Neural cell (in vitro differentiated cells): ENCODE data around the gene MRPL24. TPM values are rescaled to one million over a fixed set of nuclear protein-coding genes. Genes with fewer than 3 reads are reported as not detected.

ENCODE experiments used
- H2AFZ ChIP-seq: fragments of 200-600, 300-800 bp; sonication (generic), shearing (Covaris generic); 2 replicates; pipeline ENCODE4 v1.6.0; 2014; ENCODE audit warnings: low read depth, mild to moderate bottlenecking, antibody characterized with exemption, low read length, moderate library complexity
- H3F3A ChIP-seq: fragments of 200-600 bp; shearing (Covaris generic); 2 replicates; pipeline ENCODE4 v1.6.1; 2016; ENCODE audit warnings: mild to moderate bottlenecking, moderate library complexity, mixed read lengths, antibody characterized with exemption, low read length; ENCODE audit not compliant: insufficient read depth, poor library complexity, severe bottlenecking
- H3K27ac ChIP-seq: fragments of 200-600, 300-800 bp; sonication (generic), shearing (Covaris generic); 2 replicates; pipeline ENCODE4 v1.5.1; 2014; ENCODE audit warnings: mild to moderate bottlenecking, low read length, moderate library complexity
- H3K27me3 ChIP-seq: fragments of 300-800, 200-600 bp; sonication (generic), shearing (Covaris generic); 2 replicates; pipeline ENCODE4 v1.6.0; 2014; ENCODE audit warnings: mild to moderate bottlenecking, low read depth, low read length, moderate library complexity; ENCODE audit not compliant: insufficient read depth
- H3K36me3 ChIP-seq: fragments of 300-800, 200-600 bp; sonication (generic), shearing (Covaris generic); 2 replicates; pipeline ENCODE4 v1.5.1; 2014; ENCODE audit warnings: mild to moderate bottlenecking, antibody characterized with exemption, low read length, moderate library complexity; ENCODE audit not compliant: insufficient read depth
- H3K4me2 ChIP-seq: fragments of 300-800, 200-600 bp; sonication (generic), shearing (Covaris generic); 2 replicates; pipeline ENCODE4 v1.6.0; 2014; ENCODE audit warnings: mild to moderate bottlenecking, low read length
- H3K4me3 ChIP-seq: fragments of 300-800, 200-600 bp; sonication (generic), shearing (Covaris generic); 2 replicates; pipeline ENCODE4 v1.5.1; 2014; ENCODE audit warnings: mild to moderate bottlenecking, low read length, moderate library complexity
- H3K79me2 ChIP-seq: fragments of 200-600 bp; shearing (Covaris generic); replicated peaks from 2 replicates; pipeline ENCODE4 v1.6.0; 2014; ENCODE audit warnings: mild to moderate bottlenecking, low read length, moderate library complexity; ENCODE audit not compliant: insufficient read depth
- H3K9ac ChIP-seq: fragments of 300-800, 200-600 bp; sonication (generic), shearing (Covaris generic); 2 replicates; pipeline ENCODE4 v1.6.1; 2016; ENCODE audit warnings: mild to moderate bottlenecking, low read length, mixed read lengths
- H3K9me2 ChIP-seq: fragments of 200-600 bp; shearing (Covaris generic); 2 replicates; pipeline ENCODE4 v1.6.1; 2016; ENCODE audit warnings: mild to moderate bottlenecking, low read length, mixed read lengths; ENCODE audit not compliant: insufficient read depth
- H3K9me3 ChIP-seq: fragments of 200-600, 300-800 bp; sonication (generic), shearing (Covaris generic); 2 replicates; pipeline ENCODE4 v1.6.1; 2016; ENCODE audit warnings: mild to moderate bottlenecking, mixed run types, low read length, moderate library complexity, mixed read lengths
- H4K20me1 ChIP-seq: fragments of 200-600 bp; shearing (Covaris generic); 2 replicates; pipeline ENCODE4 v1.6.1; 2016; ENCODE audit warnings: mild to moderate bottlenecking, mixed run types; ENCODE audit not compliant: insufficient read depth
- CTCF ChIP-seq: fragments of 450-650 bp; IDR thresholded peaks from 2 replicates; pipeline ENCODE4 v1.5.1; 2014; ENCODE audit warnings: antibody characterized with exemption, mild to moderate bottlenecking, moderate library complexity; ENCODE audit not compliant: poor library complexity, severe bottlenecking
- EP300 ChIP-seq: fragments of 450-650 bp; conservative IDR thresholded peaks from 2 replicates; pipeline ENCODE4 v1.6.1; 2014; ENCODE audit warnings: antibody characterized with exemption, mild to moderate bottlenecking, moderate library complexity; ENCODE audit not compliant: poor library complexity, severe bottlenecking
- EZH2 ChIP-seq: fragments of 200-600, 300-800 bp; shearing (Covaris generic), sonication (generic); IDR thresholded peaks from 2 replicates; pipeline ENCODE4 v1.6.1; 2014; ENCODE audit warnings: antibody characterized with exemption, low read length, borderline replicate concordance, mild to moderate bottlenecking; ENCODE audit not compliant: insufficient read depth, poor library complexity, severe bottlenecking
- MXI1 ChIP-seq: fragments of 450-650 bp; conservative IDR thresholded peaks from 2 replicates; pipeline ENCODE4 v1.6.1; 2014; ENCODE audit warnings: antibody characterized with exemption, mild to moderate bottlenecking; ENCODE audit not compliant: poor library complexity, severe bottlenecking
- POLR2AphosphoS5 ChIP-seq: IDR thresholded peaks from 2 replicates; pipeline ENCODE4 v1.6.1; 2012
- RAD21 ChIP-seq: fragments of 450-650 bp; conservative IDR thresholded peaks from 2 replicates; pipeline ENCODE4 v1.6.1; 2014; ENCODE audit warnings: antibody characterized with exemption, mild to moderate bottlenecking, moderate library complexity
- REST ChIP-seq: IDR thresholded peaks from 2 replicates; pipeline ENCODE4 v1.6.1; 2012; ENCODE audit warnings: borderline replicate concordance
- SMC3 ChIP-seq: fragments of 450-650 bp; conservative IDR thresholded peaks from 2 replicates; pipeline ENCODE4 v1.6.1; 2014; ENCODE audit warnings: antibody characterized with exemption, mild to moderate bottlenecking, moderate library complexity; ENCODE audit not compliant: poor library complexity
- TAF1 ChIP-seq: IDR thresholded peaks from 2 replicates; pipeline ENCODE4 v1.6.1; 2012; ENCODE audit warnings: low read depth
- polyA plus RNA-seq: library from polyadenylated mRNA; depleted of rRNA; stranded (reverse); fragments of >200 nt; gene quantifications from 2 replicates; pipeline ENCODE4 v1.2.3, GENCODE V29; 2014

The MRPL24 gene
- polyA plus RNA-seq, 1 donor from 2014 or later = 56.5 TPM

- Histone ChIP-seq H3K4me3 (peak overlapping the region; percentile 91), H3K27ac (no peak overlapping the region), H4K20me1 (peaks cover 8% of the 10 kb centered on the region), H3K9me2 (no peaks in the 10 kb centered on the region), H3K36me3 (peaks cover 9% of the 10 kb centered on the region), H3K9me3 (no peaks in the 10 kb centered on the region), H3K27me3 (no peaks in the 10 kb centered on the region), H3K9ac (peak overlapping the region; percentile 49), H3K4me2 (peak overlapping the region; percentile 98), H3F3A (no peaks in the 10 kb centered on the region), H3K79me2 (peaks cover 39% of the 10 kb centered on the region), H2AFZ (no peak overlapping the region)
- TF ChIP-seq CTCF = peak; percentile 96
- peak; percentile 91 for TF ChIP-seq RAD21
- peak; percentile 96 for TF ChIP-seq SMC3
- no peak for TF ChIP-seq POLR2AphosphoS5
- TF ChIP-seq EZH2 = no peak
- no peak for TF ChIP-seq TAF1
- no peak for TF ChIP-seq REST
- peak; percentile 40 for TF ChIP-seq MXI1
Observed at GRCh38 chr1:156725683-156726280, 15.1 kb downstream of the MRPL24 start.

- peaks cover 9% of the 10 kb centered on the region for H3K36me3 ChIP-seq
- TF ChIP-seq TAF1 = no peak
- TF ChIP-seq MXI1 = no peak
- no peak for TF ChIP-seq EZH2
- TF ChIP-seq RAD21 = no peak
- TF ChIP-seq EP300 = no peak
- TF ChIP-seq POLR2AphosphoS5 = no peak
- TF ChIP-seq CTCF = no peak
- TF ChIP-seq REST = no peak
- no peak for TF ChIP-seq SMC3
Observed at GRCh38 chr1:156721535-156721934, 19.4 kb downstream of the MRPL24 start.

More at GRCh38 chr1:156721535-156721934, 19.4 kb downstream of the MRPL24 start:
- Histone ChIP-seq H3K4me3 (no peak overlapping the region), H3F3A (no peaks in the 10 kb centered on the region), H3K9me3 (no peaks in the 10 kb centered on the region), H4K20me1 (peaks cover 7% of the 10 kb centered on the region), H3K27me3 (no peaks in the 10 kb centered on the region), H3K4me2 (no peak overlapping the region), H2AFZ (no peak overlapping the region), H3K9ac (no peak overlapping the region), H3K27ac (no peak overlapping the region), H3K79me2 (peaks cover 23% of the 10 kb centered on the region), H3K9me2 (no peaks in the 10 kb centered on the region)
